CD14-positive monocyte (primary cell): ENCODE data around the gene HOXC13. TPM values are rescaled to one million over a fixed set of nuclear protein-coding genes. Genes with fewer than 3 reads are reported as not detected.
A peak's percentile ranks its signal among the peaks of the same experiment; 100 is the strongest.

ENCODE experiments used
- DNase-seq, 3 donors: peaks; one replicate each; pipeline ENCODE4 v3.0.0-alpha.2; 2011 to 2022
- H2AFZ ChIP-seq: 2 replicates; pipeline ENCODE4 v1.6.0; 2012; ENCODE audit warnings: mild to moderate bottlenecking, low read depth, low read length, inconsistent platforms; ENCODE audit not compliant: insufficient read depth, poor library complexity, severe bottlenecking
- H3K27ac ChIP-seq, 2 donors: 1 replicate in 1 of 2; 2 replicates in 1 of 2; pipeline ENCODE4 v1.5.1; 2012 to 2013; ENCODE audit warnings: low read length in 2 of 2, control low read depth in 1 of 2, inconsistent platforms in 1 of 2, low read depth in 1 of 2, mild to moderate bottlenecking in 1 of 2
- H3K27me3 ChIP-seq, 2 donors: one replicate each; pipeline versions ENCODE4 v1.6.0 to v1.6.1; 2011 to 2013; ENCODE audit warnings: low read length in 2 of 2; ENCODE audit not compliant: control insufficient read depth in 2 of 2, insufficient read depth in 2 of 2
- H3K36me3 ChIP-seq, 2 donors: replicated peaks in 1 of 2; 1 replicate in 1 of 2; 2 replicates in 1 of 2; pipeline versions ENCODE4 v1.5.1 to v1.6.1; 2012 to 2013; ENCODE audit warnings: low read length in 2 of 2, control low read depth in 1 of 2, inconsistent platforms in 1 of 2, mild to moderate bottlenecking in 1 of 2; ENCODE audit not compliant: insufficient read depth in 2 of 2, control insufficient read depth in 1 of 2
- H3K4me1 ChIP-seq, 2 donors: 1 replicate in 1 of 2; 2 replicates in 1 of 2; pipeline versions ENCODE4 v1.5.1 to v1.6.1; 2012 to 2013; ENCODE audit warnings: low read length in 2 of 2, control low read depth in 1 of 2, inconsistent platforms in 1 of 2, mild to moderate bottlenecking in 1 of 2, moderate library complexity in 1 of 2; ENCODE audit not compliant: insufficient read depth in 2 of 2, control insufficient read depth in 1 of 2
- H3K4me2 ChIP-seq: replicated peaks from 2 replicates; pipeline ENCODE3; 2012; ENCODE audit warnings: low read length, moderate library complexity, mild to moderate bottlenecking; ENCODE audit not compliant: poor library complexity, severe bottlenecking; ENCODE audit errors: extremely low read depth
- H3K4me3 ChIP-seq, 3 experiments: fragments of 200-600 bp in 1 of 3; sonication (generic) in 1 of 3; replicated peaks in 1 of 3; 1 replicate in 2 of 3; 2 replicates in 1 of 3; pipeline ENCODE4 v1.5.1; 2011 to 2013; ENCODE audit warnings: low read length in 3 of 3, mild to moderate bottlenecking in 3 of 3, control low read depth in 2 of 3, low read depth in 2 of 3, inconsistent platforms in 1 of 3, moderate library complexity in 1 of 3
- H3K79me2 ChIP-seq: 2 replicates; pipeline ENCODE4 v1.6.0; 2012; ENCODE audit warnings: mild to moderate bottlenecking, control low read depth, inconsistent platforms, low read length, moderate library complexity; ENCODE audit not compliant: insufficient read depth
- H3K9ac ChIP-seq: 2 replicates; pipeline ENCODE4 v1.6.0; 2017; ENCODE audit warnings: low read length, mild to moderate bottlenecking; ENCODE audit not compliant: insufficient read depth, poor library complexity, severe bottlenecking
- H3K9me3 ChIP-seq, 2 donors: replicated peaks in 1 of 2; 1 replicate in 1 of 2; 2 replicates in 1 of 2; pipeline versions ENCODE4 v1.5.1 to v1.6.1; 2012 to 2013; ENCODE audit warnings: low read length in 2 of 2, control low read depth in 1 of 2; ENCODE audit not compliant: control insufficient read depth in 1 of 2, insufficient read depth in 1 of 2
- H4K20me1 ChIP-seq: 2 replicates; pipeline ENCODE4 v1.6.0; 2012; ENCODE audit warnings: mild to moderate bottlenecking, low read length, control low read depth, moderate library complexity; ENCODE audit not compliant: insufficient read depth
- H3K27ac Mint-ChIP-seq, 7 donors: one replicate each; pipeline ENCODE4 v1.8.0; 2020; ENCODE audit warnings: mild to moderate bottlenecking in 7 of 7, mixed read lengths in 7 of 7, moderate library complexity in 6 of 7, inconsistent platforms in 2 of 7
- H3K27me3 Mint-ChIP-seq, 3 donors: one replicate each; pipeline ENCODE4 v1.8.0; 2021 to 2022; ENCODE audit warnings: low read depth in 3 of 3, mild to moderate bottlenecking in 3 of 3, mixed read lengths in 3 of 3, moderate library complexity in 3 of 3, inconsistent platforms in 1 of 3
- H3K36me3 Mint-ChIP-seq, 2 donors: one replicate each; pipeline ENCODE4 v1.8.0; 2020; ENCODE audit warnings: mixed read lengths in 2 of 2, inconsistent platforms in 1 of 2, mild to moderate bottlenecking in 1 of 2
- H3K4me1 Mint-ChIP-seq: one replicate; pipeline ENCODE4 v1.8.0; 2020; ENCODE audit warnings: mild to moderate bottlenecking, mixed read lengths
- H3K4me3 Mint-ChIP-seq, 2 donors: one replicate each; pipeline ENCODE4 v1.8.0; 2020; ENCODE audit warnings: mild to moderate bottlenecking in 2 of 2, mixed read lengths in 2 of 2, moderate library complexity in 1 of 2
- H3K9me3 Mint-ChIP-seq, 7 donors: one replicate each; pipeline ENCODE4 v1.8.0; 2020 to 2022; ENCODE audit warnings: mixed read lengths in 7 of 7, mild to moderate bottlenecking in 6 of 7, moderate library complexity in 6 of 7, inconsistent platforms in 2 of 7
- WGBS: methylation state at CpG from one replicate; pipeline ENCODE4 v1.1.5; 2013; ENCODE audit warnings: missing lambda C conversion rate; ENCODE audit not compliant: insufficient coverage; 5-methylcytosine and 5-hydroxymethylcytosine counted together
- intact Hi-C, 2 donors: fragments of 100-400 bp; cut with micrococcal nuclease; formaldehyde crosslinking; loops; one replicate each; pipeline versions ENCODE4 v1.15.0 to v1.15.1; 2023
- polyA plus RNA-seq, 3 donors: library from polyadenylated mRNA; depleted of rRNA in 1 of 3; unstranded in 2 of 3; stranded (reverse) in 1 of 3; fragments of 300-500 nt in 2 of 3; fragments of >200 nt in 1 of 3; fragmentation: Illumina TruSeq in 2 of 3; gene quantifications; 1 replicate in 2 of 3; 2 replicates in 1 of 3; pipeline ENCODE4 v1.2.3, GENCODE V29; 2012 to 2021
- TF ChIP-seq, protein P1 (sequence below): fragments of 200-600 bp; IDR thresholded peaks from one replicate; pipeline ENCODE4 v1.8.0; 2022; ENCODE audit warnings: antibody characterized with exemption, mild to moderate bottlenecking

The HOXC13 gene
- polyA plus RNA-seq, 3 donors: not detected

- H3K9ac ChIP-seq: no peak overlapping the region
- intact Hi-C loops: loop anchor here in 1 of 2 donors (10.0 kb wide), 1 partner anchor 291 kb away; no protein-coding TSS in a partner anchor
- TF ChIP-seq, protein P1, sequence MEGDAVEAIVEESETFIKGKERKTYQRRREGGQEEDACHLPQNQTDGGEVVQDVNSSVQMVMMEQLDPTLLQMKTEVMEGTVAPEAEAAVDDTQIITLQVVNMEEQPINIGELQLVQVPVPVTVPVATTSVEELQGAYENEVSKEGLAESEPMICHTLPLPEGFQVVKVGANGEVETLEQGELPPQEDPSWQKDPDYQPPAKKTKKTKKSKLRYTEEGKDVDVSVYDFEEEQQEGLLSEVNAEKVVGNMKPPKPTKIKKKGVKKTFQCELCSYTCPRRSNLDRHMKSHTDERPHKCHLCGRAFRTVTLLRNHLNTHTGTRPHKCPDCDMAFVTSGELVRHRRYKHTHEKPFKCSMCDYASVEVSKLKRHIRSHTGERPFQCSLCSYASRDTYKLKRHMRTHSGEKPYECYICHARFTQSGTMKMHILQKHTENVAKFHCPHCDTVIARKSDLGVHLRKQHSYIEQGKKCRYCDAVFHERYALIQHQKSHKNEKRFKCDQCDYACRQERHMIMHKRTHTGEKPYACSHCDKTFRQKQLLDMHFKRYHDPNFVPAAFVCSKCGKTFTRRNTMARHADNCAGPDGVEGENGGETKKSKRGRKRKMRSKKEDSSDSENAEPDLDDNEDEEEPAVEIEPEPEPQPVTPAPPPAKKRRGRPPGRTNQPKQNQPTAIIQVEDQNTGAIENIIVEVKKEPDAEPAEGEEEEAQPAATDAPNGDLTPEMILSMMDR: no peak
- no peak overlapping the region for H2AFZ ChIP-seq
- Mint-ChIP-seq H3K27ac (no peak overlapping the region), H3K27me3 (peaks cover 98 to 100% (median 100%) of the 10 kb centered on the region in 3 donors), H3K4me1 (peaks cover 42% of the 10 kb centered on the region), H3K36me3 (peaks cover 8 to 36% of the 10 kb centered on the region in 2 donors), H3K9me3 (peaks cover 17 to 77% (median 58%) of the 10 kb centered on the region in 7 donors), H3K4me3 (peak overlapping the region in 1 of 2 donors; percentile 83)
- no peak overlapping the region for H3K27ac ChIP-seq
- H3K4me1 ChIP-seq: peaks cover 30 to 36% of the 10 kb centered on the region in 2 donors
- no peaks in the 10 kb centered on the region for H3K36me3 ChIP-seq
- peaks cover 47 to 85% of the 10 kb centered on the region in 2 donors for H3K9me3 ChIP-seq
- H3K79me2 ChIP-seq: no peaks in the 10 kb centered on the region
- H3K4me2 ChIP-seq: peak overlapping the region; percentile 37
- DNase-seq: no peak
- 9% methylated on average over 20 of the region's 21 CpGs for WGBS
- H3K4me3 ChIP-seq: peak overlapping the region in 1 of 3 experiments; percentile 45
- H3K27me3 ChIP-seq: peaks cover 92 to 100% of the 10 kb centered on the region in 2 donors
- no peaks in the 10 kb centered on the region for H4K20me1 ChIP-seq
These were observed 47.0 kb downstream of the HOXC13 start for GRCh38 chr12:53985692-53985993.

DNA sequence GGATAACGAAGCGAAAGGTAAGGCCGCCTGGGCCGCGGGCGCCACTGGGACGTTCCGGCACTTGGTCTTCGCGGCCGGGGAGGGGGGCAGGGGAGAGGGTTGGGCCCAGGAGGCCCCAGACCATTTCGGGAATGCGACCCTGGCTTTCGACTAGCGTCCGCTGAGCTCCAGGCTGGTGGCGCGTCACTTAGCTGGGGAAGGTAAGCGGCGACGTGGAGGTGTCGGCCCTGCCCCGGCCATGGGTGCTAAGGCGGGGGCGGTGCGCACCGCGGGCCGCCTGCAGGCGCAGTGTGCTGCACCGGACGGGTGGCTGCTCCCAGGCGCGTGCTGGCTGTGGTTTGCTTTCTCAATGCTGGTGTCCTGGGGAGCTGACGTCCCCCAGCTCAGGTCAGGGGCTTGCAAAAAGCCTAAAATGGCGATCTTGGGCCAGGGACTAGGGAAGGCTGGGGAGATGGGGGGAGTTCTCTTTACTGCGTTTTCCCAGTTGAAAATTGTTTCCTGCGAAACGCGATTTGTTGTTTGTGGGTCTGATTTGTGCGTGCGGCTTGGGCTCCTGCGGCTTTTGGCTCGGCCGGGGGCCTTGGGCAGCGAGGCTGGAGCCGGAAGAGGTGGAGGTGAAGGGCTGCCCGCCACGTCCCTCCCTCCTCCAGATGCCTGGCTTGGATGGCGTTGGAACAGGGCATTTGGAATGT is 47.5 kb downstream of the HOXC13 start:
- no peak for DNase-seq
- peaks cover 47 to 85% of the 10 kb centered on the region in 2 donors for H3K9me3 ChIP-seq
- Mint-ChIP-seq H3K27ac (no peak overlapping the region), H3K4me3 (peak overlapping the region in 1 of 2 donors; percentile 83), H3K27me3 (peaks cover 98 to 100% (median 100%) of the 10 kb centered on the region in 3 donors), H3K36me3 (peaks cover 8 to 36% of the 10 kb centered on the region in 2 donors), H3K4me1 (peaks cover 42% of the 10 kb centered on the region), H3K9me3 (peaks cover 17 to 80% (median 60%) of the 10 kb centered on the region in 7 donors)
- peak overlapping the region; percentile 37 for H3K4me2 ChIP-seq
- H3K27ac ChIP-seq: no peak overlapping the region
- H3K27me3 ChIP-seq: peaks cover 91 to 100% of the 10 kb centered on the region in 2 donors
- peak overlapping the region in 1 of 3 experiments; percentile 45 for H3K4me3 ChIP-seq
- H3K9ac ChIP-seq: no peak overlapping the region
- peaks cover 30 to 36% of the 10 kb centered on the region in 2 donors for H3K4me1 ChIP-seq
- H3K36me3 ChIP-seq: no peaks in the 10 kb centered on the region
- H4K20me1 ChIP-seq: no peaks in the 10 kb centered on the region
- no peaks in the 10 kb centered on the region for H3K79me2 ChIP-seq
- H2AFZ ChIP-seq: no peak overlapping the region
- intact Hi-C loops: loop anchor here in 1 of 2 donors (10.0 kb wide), 1 partner anchor 291 kb away; no protein-coding TSS in a partner anchor
- WGBS: 3% methylated on average over 46 of the region's 50 CpGs
- TF ChIP-seq, protein P1: no peak
